Measurements from ENCODE around the gene ATG7.

ATG7 gene

DNA sequence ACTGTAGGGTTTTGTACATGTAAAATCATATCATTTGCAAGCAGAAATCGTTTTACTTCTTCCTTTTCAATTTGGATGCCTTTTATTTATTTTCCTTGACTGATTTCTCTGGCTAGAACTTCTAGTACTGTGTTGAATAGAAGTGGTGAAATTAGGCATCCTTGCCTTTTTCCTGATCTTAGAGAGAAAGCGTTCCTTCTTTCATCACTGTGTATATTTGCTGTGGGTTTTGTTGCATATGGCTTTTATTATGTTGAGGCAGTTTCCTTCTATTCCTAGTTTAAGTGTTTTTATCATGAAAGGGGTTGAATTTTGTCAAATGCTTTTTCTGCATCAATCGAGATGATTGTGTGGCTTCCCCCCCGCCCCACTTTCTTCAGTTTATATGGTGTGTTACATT, 140.9 kb downstream of the ATG7 start:
- in situ Hi-C loops (cut with MboI; ENCODE audit: low sequenced_read_pairs, unreplicated experiment): no loop called here
- DNase-seq (ENCODE audit: low spot score): no peak
- TF ChIP-seq, protein P1, sequence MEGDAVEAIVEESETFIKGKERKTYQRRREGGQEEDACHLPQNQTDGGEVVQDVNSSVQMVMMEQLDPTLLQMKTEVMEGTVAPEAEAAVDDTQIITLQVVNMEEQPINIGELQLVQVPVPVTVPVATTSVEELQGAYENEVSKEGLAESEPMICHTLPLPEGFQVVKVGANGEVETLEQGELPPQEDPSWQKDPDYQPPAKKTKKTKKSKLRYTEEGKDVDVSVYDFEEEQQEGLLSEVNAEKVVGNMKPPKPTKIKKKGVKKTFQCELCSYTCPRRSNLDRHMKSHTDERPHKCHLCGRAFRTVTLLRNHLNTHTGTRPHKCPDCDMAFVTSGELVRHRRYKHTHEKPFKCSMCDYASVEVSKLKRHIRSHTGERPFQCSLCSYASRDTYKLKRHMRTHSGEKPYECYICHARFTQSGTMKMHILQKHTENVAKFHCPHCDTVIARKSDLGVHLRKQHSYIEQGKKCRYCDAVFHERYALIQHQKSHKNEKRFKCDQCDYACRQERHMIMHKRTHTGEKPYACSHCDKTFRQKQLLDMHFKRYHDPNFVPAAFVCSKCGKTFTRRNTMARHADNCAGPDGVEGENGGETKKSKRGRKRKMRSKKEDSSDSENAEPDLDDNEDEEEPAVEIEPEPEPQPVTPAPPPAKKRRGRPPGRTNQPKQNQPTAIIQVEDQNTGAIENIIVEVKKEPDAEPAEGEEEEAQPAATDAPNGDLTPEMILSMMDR (IDR thresholded peaks at IDR 0.05; ENCODE audit: borderline replicate concordance, control extremely low read depth, extremely low read depth, insufficient read depth, missing control alignments): no peak

DNA sequence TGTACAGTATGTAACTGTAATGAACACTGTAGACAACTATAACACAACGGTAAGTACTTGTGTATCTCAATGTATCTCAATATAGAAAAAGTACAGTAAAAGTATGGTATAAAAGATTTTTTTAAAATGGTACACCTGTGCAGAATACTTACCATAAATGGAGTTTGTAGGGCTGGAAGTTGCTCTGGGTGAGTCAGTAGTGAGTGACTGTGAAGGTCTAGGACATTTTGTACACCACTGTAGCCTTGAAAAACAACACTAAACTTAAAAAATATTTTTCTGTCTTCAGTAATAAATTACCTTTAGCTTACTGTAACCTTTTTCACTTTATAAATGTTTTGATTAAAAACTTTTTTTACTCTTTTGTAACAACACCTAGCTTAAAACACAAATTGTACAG, 142.9 kb downstream of the ATG7 start:
- in situ Hi-C loops (cut with MboI; ENCODE audit: low sequenced_read_pairs, unreplicated experiment): no loop called here
- no peak for DNase-seq (ENCODE audit: low spot score)

DNA sequence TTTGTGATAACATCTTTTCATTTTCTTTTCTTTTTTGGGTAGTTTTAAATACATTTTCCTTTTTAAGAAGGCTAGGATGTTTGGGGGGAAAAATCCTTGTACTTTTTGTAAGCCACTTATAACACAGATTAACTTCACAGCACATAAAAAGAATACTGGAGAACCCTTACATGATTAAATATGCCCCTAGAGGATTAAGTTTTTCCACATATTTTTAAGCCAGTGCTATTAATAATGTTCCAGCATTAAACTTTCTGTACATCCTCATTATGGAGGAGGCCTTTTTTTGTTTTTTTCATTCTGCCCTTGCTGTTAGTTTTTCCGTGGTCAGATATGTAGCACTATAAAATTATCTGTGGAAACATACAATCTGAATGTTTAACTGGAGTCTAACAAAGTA, 147.9 kb downstream of the ATG7 start:
- TF ChIP-seq, protein P1 (IDR thresholded peaks at IDR 0.05; ENCODE audit: borderline replicate concordance, control extremely low read depth, extremely low read depth, insufficient read depth, missing control alignments): no peak
- no peak for DNase-seq (ENCODE audit: low spot score)
- in situ Hi-C loops (cut with MboI; ENCODE audit: low sequenced_read_pairs, unreplicated experiment): no loop called here

More for the DNA sequence above, 142.9 kb downstream of the ATG7 start:
- TF ChIP-seq, protein P1 (IDR thresholded peaks at IDR 0.05; ENCODE audit: borderline replicate concordance, control extremely low read depth, extremely low read depth, insufficient read depth, missing control alignments): no peak

- no peak for DNase-seq (ENCODE audit: low spot score)
- TF ChIP-seq, protein P1 (IDR thresholded peaks at IDR 0.05; ENCODE audit: borderline replicate concordance, control extremely low read depth, extremely low read depth, insufficient read depth, missing control alignments): no peak
- in situ Hi-C loops (cut with MboI; ENCODE audit: low sequenced_read_pairs, unreplicated experiment): no loop called here
Measured at GRCh38 chr3:11422291-11422690, 150.1 kb downstream of the ATG7 start.

GRCh38 chr3:11423868-11424267, 151.7 kb downstream of the ATG7 start:
- in situ Hi-C loops (cut with MboI; ENCODE audit: low sequenced_read_pairs, unreplicated experiment): no loop called here
- TF ChIP-seq, protein P1 (IDR thresholded peaks at IDR 0.05; ENCODE audit: borderline replicate concordance, control extremely low read depth, extremely low read depth, insufficient read depth, missing control alignments): no peak

DNA sequence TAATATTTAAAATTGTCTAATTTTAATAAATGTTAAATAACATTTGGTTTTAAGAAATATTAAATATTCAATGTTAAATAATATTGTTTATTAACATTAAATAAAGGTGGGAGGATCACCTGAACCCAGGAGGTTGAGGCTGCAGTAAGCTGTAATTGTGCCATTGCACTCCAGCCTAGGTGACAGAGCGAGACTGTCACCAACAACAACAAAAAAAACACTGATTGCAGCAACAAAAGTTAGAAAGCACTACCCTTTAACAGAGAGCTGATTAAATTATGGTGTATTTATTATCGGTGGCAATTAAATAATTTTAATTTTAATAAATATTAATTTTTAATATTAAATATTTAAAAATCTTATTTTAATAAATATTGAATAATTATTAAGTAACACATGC, 152.1 kb downstream of the ATG7 start:
- DNase-seq (ENCODE audit: low spot score): no peak
- in situ Hi-C loops (cut with MboI; ENCODE audit: low sequenced_read_pairs, unreplicated experiment): no loop called here
- TF ChIP-seq, protein P1 (IDR thresholded peaks at IDR 0.05; ENCODE audit: borderline replicate concordance, control extremely low read depth, extremely low read depth, insufficient read depth, missing control alignments): no peak

More at GRCh38 chr3:11423868-11424267, 151.7 kb downstream of the ATG7 start:
- no peak for DNase-seq (ENCODE audit: low spot score)

GRCh38 chr3:11430207-11430606, 158.0 kb downstream of the ATG7 start:
- TF ChIP-seq, protein P1 (IDR thresholded peaks at IDR 0.05; ENCODE audit: borderline replicate concordance, control extremely low read depth, extremely low read depth, insufficient read depth, missing control alignments): no peak
- in situ Hi-C loops (cut with MboI; ENCODE audit: low sequenced_read_pairs, unreplicated experiment): no loop called here
- DNase-seq (ENCODE audit: low spot score): no peak

Measured in GM13976 (cell line).